ENCODE measurements around the gene AP1G2. TPM values are rescaled to one million over a fixed set of nuclear protein-coding genes. Genes with fewer than 3 reads are reported as not detected.

AP1G2 gene
- total and polyA plus RNA-seq, 2 of the 13 experiments (the other 11 are each of a cell fraction or from before 2014, with no cell fraction given) = 96.9 to 611 TPM

DNA sequence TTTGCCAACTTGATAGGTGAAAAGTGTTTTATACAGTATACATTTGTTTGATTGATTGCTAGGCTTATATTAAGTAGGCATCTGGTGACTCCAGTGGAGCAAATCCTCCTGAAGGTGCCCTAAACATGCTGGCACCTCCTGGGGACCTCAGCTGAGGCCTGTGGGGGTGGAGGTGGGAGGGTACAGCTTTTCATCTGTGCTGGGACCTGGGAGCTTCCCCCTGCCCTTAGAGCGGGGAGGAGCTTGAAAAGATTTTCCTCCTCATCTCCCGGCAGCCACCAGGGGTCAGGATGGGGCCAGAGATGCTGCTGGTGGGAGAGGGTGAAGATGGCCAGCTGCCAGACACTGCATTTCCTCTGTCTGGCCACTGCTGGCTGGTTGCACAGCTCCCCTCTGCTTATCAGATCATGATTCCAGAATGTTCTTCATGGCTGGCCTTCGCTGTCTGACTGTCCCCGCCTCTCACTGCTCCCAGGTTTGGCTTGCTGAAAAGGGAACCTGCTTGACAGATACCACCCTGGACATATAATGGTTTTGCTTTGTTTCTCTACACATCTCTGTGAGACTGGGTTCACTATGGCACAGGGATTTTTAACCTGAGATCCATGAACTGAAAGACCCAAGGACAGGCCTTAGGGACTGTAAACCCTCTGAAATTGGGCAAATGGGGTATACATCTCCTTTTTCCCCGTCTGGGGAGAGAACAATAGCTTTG is 21.4 kb upstream of the AP1G2 start (continued):
- TF ChIP-seq, protein P1, sequence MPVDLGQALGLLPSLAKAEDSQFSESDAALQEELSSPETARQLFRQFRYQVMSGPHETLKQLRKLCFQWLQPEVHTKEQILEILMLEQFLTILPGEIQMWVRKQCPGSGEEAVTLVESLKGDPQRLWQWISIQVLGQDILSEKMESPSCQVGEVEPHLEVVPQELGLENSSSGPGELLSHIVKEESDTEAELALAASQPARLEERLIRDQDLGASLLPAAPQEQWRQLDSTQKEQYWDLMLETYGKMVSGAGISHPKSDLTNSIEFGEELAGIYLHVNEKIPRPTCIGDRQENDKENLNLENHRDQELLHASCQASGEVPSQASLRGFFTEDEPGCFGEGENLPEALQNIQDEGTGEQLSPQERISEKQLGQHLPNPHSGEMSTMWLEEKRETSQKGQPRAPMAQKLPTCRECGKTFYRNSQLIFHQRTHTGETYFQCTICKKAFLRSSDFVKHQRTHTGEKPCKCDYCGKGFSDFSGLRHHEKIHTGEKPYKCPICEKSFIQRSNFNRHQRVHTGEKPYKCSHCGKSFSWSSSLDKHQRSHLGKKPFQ (CRISPR knock-in tag; IDR thresholded peaks at IDR 0.05; ENCODE audit: insufficient replicate concordance) = no peak
- peak; percentile 99 for TF ChIP-seq GATAD2A (CRISPR knock-in tag; IDR thresholded peaks at IDR 0.05)
- peak; percentile 50; the same call in 1 of the 2 replicates for TF ChIP-seq ZNF746 (CRISPR knock-in tag; IDR thresholded peaks at IDR 0.05)
- peak; percentile 98 for TF ChIP-seq MTA1 (CRISPR knock-in tag; IDR thresholded peaks at IDR 0.05; ENCODE audit: borderline replicate concordance)
- TF ChIP-seq TEAD3 (CRISPR knock-in tag; optimal IDR thresholded peaks at IDR 0.05; ENCODE audit: borderline replicate concordance) = peak; percentile 93
- TF ChIP-seq, protein P2, sequence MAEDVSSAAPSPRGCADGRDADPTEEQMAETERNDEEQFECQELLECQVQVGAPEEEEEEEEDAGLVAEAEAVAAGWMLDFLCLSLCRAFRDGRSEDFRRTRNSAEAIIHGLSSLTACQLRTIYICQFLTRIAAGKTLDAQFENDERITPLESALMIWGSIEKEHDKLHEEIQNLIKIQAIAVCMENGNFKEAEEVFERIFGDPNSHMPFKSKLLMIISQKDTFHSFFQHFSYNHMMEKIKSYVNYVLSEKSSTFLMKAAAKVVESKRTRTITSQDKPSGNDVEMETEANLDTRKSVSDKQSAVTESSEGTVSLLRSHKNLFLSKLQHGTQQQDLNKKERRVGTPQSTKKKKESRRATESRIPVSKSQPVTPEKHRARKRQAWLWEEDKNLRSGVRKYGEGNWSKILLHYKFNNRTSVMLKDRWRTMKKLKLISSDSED (CRISPR knock-in tag; IDR thresholded peaks at IDR 0.05) = no peak
- TF ChIP-seq, protein P3, sequence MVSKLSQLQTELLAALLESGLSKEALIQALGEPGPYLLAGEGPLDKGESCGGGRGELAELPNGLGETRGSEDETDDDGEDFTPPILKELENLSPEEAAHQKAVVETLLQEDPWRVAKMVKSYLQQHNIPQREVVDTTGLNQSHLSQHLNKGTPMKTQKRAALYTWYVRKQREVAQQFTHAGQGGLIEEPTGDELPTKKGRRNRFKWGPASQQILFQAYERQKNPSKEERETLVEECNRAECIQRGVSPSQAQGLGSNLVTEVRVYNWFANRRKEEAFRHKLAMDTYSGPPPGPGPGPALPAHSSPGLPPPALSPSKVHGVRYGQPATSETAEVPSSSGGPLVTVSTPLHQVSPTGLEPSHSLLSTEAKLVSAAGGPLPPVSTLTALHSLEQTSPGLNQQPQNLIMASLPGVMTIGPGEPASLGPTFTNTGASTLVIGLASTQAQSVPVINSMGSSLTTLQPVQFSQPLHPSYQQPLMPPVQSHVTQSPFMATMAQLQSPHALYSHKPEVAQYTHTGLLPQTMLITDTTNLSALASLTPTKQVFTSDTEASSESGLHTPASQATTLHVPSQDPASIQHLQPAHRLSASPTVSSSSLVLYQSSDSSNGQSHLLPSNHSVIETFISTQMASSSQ (IDR thresholded peaks at IDR 0.05; ENCODE audit: low read depth) = peak; percentile 77
- TF ChIP-seq, protein P3 (CRISPR knock-in tag; IDR thresholded peaks at IDR 0.05; ENCODE audit: borderline replicate concordance) = peak; percentile 96
- peak; percentile 99 for TF ChIP-seq MIER3 (CRISPR knock-in tag; IDR thresholded peaks at IDR 0.05; ENCODE audit: borderline replicate concordance)
- TF ChIP-seq SRSF1 (optimal IDR thresholded peaks at IDR 0.05; ENCODE audit: low read depth, low read length) = peak; percentile 78
- TF ChIP-seq KMT2A (CRISPR knock-in tag; IDR thresholded peaks at IDR 0.05) = peak; percentile 86
- TF ChIP-seq ZNF703 (CRISPR knock-in tag; IDR thresholded peaks at IDR 0.05; ENCODE audit: borderline replicate concordance) = no peak
- TF ChIP-seq KLF12 (CRISPR knock-in tag; IDR thresholded peaks at IDR 0.05; ENCODE audit: borderline replicate concordance) = peak; percentile 72; the same call in 1 of the 2 replicates
- peak; percentile 82 for TF ChIP-seq GABPB1 (CRISPR knock-in tag; IDR thresholded peaks at IDR 0.05)
- TF ChIP-seq DNMT3B (CRISPR knock-in tag; conservative IDR thresholded peaks at IDR 0.05) = peak; percentile 82; the same call in 1 of the 2 replicates
- TF ChIP-seq YEATS2 (CRISPR knock-in tag; IDR thresholded peaks at IDR 0.05; ENCODE audit: borderline replicate concordance) = peak; percentile 95
- no peak for TF ChIP-seq ATF1 (CRISPR knock-in tag; IDR thresholded peaks at IDR 0.05)
- peak; percentile 92 for TF ChIP-seq ZNF605 (CRISPR knock-in tag; IDR thresholded peaks at IDR 0.05)
- peak; percentile 94 for TF ChIP-seq PITX1 (CRISPR knock-in tag; IDR thresholded peaks at IDR 0.05)
- peak; percentile 97 for TF ChIP-seq SSRP1 (CRISPR knock-in tag; IDR thresholded peaks at IDR 0.05)
- TF ChIP-seq PHF5A (CRISPR knock-in tag; IDR thresholded peaks at IDR 0.05; ENCODE audit: low read depth, unreplicated experiment) = peak; percentile 99
- peak; percentile 86; the same call in 1 of the 2 replicates for TF ChIP-seq ZSCAN30 (CRISPR knock-in tag; IDR thresholded peaks at IDR 0.05)
- TF ChIP-seq ZNF337 (CRISPR knock-in tag; IDR thresholded peaks at IDR 0.05; ENCODE audit: borderline replicate concordance, low read depth) = no peak
- TF ChIP-seq ZNF180 (CRISPR knock-in tag; IDR thresholded peaks at IDR 0.05; ENCODE audit: borderline replicate concordance, low read depth) = no peak
- 0 out of 2 replicates have a peak, but pooled peaks have one; percentile 44 for TF ChIP-seq NFE2L2 (IDR thresholded peaks at IDR 0.05; ENCODE audit: low read length)
